COLO829 (cell line): ENCODE measurements around the gene HLX.

Experiments used
- DNase-seq: peaks from one replicate; pipeline ENCODE4 v3.0.0; 2012; ENCODE audit warnings: low spot score

HLX gene

GRCh38 chr1:220882061-220882891, 3.0 kb downstream of the HLX start:
- no peak for DNase-seq

DNA sequence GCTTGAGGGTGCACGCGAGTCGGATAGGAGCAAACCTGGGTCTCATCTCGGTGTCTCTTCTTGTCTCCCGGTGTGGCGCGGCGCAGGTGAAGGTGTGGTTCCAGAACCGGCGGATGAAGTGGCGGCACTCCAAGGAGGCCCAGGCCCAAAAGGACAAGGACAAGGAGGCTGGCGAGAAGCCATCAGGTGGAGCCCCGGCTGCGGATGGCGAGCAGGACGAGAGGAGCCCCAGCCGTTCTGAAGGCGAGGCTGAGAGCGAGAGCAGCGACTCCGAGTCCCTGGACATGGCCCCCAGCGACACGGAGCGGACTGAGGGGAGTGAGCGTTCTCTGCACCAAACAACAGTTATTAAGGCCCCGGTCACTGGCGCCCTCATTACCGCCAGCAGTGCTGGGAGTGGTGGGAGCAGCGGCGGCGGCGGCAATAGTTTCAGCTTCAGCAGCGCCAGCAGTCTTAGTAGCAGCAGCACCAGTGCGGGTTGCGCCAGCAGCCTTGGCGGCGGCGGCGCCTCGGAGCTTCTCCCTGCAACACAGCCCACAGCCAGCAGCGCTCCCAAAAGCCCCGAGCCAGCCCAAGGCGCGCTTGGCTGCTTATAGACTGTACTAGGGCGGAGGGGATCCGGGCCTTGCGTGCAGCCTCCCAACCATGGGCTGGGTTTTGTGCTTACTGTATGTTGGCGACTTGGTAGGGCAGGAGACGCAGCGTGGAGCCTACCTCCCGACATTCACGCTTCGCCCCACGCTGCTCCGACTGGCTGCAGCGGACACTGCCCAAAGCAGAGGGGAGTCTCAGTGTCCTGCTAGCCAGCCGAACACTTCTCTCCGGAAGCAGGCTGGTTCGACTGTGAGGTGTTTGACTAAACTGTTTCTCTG, 5.1 kb downstream of the HLX start:
- no peak for DNase-seq

DNA sequence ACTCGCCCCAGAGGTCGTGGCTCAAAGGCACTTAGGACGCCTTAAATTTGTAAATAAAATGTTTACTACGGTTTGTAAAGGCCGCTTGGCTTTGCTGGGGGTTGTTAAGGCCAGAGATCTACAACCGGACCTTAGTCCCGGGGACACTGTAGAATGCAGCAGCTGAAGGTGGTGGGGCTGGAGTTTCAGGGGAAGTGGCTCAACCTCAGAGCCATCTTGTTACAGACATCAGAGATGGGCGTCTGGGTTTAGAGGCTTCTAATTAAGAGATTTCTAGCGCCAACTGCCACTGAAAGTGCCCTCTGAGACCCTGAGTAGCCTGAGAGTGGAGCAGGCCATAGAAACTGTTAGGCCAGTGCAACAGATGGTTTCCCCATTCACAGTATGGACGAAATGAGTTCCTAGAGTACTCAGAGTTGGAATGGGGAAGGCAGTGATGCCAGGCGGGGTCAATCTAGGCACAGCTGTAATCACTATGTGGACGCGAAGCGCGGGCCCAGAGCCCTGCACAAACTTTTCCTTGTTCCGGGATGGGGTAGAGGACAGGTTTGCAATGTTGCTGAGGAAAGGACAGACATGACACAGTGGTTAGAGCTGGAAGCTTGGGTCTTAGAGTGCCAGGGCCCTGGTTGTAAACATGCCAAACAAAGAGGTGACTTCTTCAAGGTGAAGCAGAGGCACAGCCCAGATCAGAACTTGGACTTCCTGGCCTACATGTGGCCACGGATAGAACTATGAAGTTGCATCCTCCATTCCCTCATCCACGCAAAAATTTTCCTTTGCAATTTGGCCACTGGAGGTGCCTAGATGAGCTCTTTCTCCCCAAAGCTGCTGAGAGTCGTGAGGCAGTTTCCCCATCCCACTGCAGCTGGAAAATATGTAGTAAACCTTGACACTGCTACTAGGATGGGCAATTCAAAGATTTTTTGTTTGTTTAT, 6.0 kb downstream of the HLX start:
- DNase-seq, result no peak

DNA sequence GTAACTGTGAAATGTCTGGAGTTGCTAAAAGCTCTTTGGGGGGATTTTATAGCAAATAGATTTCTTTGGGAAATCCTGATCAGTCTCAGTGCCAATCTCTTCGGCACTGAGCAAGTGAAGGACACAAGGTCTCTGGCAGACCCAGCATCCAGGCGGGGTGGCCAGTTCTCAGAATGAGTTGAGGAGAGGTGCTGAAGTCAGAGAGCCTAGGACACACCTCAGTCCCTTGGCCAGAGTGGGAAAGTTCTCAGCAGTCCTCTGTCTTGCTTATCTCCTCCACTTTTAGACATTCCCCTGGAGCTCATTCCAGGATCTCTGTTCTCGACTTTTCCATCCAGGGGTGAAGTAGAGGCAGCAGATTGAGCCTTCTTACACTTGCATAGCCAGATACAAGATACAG, 6.7 kb downstream of the HLX start:
- DNase-seq, result no peak

DNA sequence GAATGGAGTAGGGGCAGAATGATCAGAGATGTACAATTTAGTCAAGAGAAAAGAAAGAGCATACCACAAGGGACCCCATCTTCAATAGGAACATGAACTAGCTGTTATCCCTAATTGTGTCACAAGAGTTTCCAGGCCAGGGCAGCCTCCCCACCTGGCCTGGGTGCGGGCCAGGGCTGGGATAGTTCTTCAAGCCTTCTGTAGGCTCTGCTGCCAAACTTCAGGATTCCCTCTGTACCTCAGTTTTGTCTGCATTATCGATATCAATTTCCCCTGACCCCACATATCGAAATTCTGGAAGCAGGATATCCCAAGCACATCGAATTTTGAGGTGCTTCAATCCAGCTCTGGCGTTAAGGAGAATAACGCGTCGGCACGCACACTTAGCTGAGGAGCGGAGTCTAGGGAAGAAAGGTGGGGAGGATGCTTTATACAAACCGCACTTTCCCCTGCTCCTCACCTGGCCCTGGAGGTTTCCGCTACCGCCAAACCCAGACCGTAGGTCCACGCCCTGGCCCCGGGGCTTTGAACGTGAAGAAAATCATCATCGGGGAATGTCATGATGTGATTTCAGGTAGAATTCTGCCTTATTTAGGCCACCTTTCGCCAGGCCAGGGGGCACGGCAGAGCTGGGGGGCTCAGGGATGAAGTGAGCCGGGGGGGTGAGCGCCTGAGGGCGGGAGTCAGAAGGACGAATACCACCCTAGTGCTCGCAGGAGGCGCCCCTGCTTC, 7.4 kb downstream of the HLX start:
- no peak for DNase-seq

GRCh38 chr1:220887202-220887519, 7.9 kb downstream of the HLX start:
- no peak for DNase-seq

GRCh38 chr1:220887520-220888416, 8.5 kb downstream of the HLX start:
- DNase-seq, result no peak

- no peak for DNase-seq
Measured at GRCh38 chr1:220888417-220888986, 9.3 kb downstream of the HLX start.

DNA sequence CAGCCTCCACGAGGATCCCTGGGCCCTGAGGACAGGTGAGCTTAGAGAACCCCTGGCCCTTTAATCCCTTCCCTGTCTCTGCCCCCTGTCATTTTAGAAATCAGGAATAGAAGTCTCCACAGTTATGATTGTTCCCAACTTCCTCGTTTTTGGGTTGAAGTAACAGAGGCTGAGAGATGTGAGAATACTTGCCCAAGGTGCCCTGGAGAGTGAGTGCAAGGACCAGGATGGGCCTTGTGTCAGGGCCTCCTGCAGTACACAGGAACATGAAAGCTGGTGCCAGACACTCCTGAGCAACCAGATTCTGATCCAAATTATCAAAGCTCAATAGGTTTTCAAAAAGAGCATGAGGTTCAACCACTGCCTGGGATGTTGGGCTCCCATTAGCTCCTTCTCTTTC, 10.1 kb downstream of the HLX start:
- DNase-seq, result no peak

- DNase-seq, result no peak
Measured at GRCh38 chr1:220889848-220890287, 10.6 kb downstream of the HLX start.

GRCh38 chr1:220890602-220891001, 11.4 kb downstream of the HLX start:
- DNase-seq, result no peak

DNA sequence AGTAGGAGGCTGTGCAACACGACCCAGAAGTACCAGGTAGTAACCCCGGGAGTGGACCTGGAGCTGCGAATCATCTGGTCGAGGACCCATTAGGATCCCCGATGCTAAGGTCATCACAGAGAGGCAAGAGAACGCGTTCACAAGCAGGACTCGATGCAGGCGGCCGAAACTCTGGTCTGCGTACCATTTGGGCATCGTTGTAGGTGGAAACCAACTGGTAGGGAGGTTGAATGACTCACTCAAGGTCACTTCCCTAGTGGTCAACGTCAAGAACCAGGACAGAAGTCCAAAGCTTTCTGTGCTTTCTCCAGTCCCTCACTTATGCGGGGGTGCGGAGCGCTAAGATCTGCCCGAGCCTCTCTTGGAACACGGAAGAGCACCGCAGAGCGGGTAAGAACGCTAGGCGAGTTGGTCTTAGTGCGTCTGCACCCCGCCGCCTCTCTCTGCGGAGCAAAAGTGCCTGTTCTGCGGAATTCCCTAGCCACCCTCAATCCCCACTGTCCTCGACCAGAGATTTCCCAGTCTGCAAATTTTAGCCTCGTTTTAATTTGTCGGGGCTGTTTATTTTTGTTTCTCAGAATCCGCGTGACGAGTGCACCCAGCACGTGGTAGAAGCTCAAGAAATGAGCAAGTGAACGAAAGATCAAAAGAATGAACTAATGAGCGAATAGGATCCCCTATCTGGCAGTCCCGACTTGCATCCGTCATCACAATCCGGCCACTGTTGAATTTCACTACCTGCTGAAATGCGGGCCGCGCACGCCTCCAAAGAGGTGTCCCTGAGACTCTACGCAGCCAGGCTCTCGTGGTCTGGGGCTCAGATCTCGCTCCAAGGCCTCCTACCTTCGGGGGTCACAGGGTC, 12.2 kb downstream of the HLX start:
- DNase-seq, result no peak

- DNase-seq, result no peak
Measured at GRCh38 chr1:220892086-220892376, 12.8 kb downstream of the HLX start.

- no peak for DNase-seq
Measured at GRCh38 chr1:220892997-220893700, 13.9 kb downstream of the HLX start.

- no peak for DNase-seq
Measured at GRCh38 chr1:220893701-220894024, 14.4 kb downstream of the HLX start.

GRCh38 chr1:220894025-220894923, 15.0 kb downstream of the HLX start:
- DNase-seq, result no peak

GRCh38 chr1:220894924-220895256, 15.6 kb downstream of the HLX start:
- no peak for DNase-seq

DNA sequence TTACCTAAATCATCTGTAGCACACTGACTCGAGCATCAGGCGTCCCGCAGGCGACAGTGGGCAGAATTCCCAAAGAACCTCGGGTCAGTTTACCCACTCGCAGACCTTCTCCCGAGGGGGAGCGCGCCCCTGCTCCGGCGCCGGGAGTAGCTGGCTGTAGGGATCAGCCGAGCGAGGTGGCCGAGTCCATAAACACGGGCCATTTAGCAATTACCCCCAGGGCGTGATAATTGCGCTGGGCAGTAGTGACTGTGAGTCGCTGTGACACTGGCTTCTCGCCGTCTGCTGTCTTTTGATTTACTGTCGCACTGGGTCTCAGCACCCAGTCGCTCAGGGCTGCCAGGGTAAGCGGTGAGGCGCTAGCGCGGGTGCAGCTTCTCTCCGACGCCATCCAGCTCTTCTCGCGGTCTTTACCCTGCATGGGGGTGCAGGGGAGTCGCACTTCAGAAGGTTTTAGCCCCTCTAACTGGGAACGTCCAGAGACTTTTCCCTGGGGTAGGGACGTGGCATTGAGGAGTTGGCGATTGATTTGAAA, 16.2 kb downstream of the HLX start:
- no peak for DNase-seq
